Activated CD4-positive, alpha-beta T cell treated with anti-CD3 and anti-CD28 coated beads, Interleukin-2, Interleukin-4, amounts not matched to agents 100 ng/mL and 50 ng/mL, durations not matched to agents 16 hours and 8 hours (primary cell): Measurements from ENCODE around the gene CCDC85B.
"Not testable (repeated sequence)": the region's sequence is repeated elsewhere in the genome, so short reads cannot be mapped to it uniquely, and the experiment has no call there.

ENCODE experiments used
- DNase-seq: peaks from one replicate; pipeline ENCODE4 v3.0.0-alpha.2; 2020; ENCODE audit warnings: low spot score

CCDC85B gene

GRCh38 chr11:65887723-65888162, 2.7 kb upstream of the CCDC85B start:
- no peak for DNase-seq

GRCh38 chr11:65888163-65888814, 2.2 kb upstream of the CCDC85B start, which contains the start of gene FIBP:
Gene FIBP, minus strand, starts transcription at chr11:65888471. Its CDS starts 53 bp downstream, at chr11:65888418.
- peak; percentile 98 for DNase-seq

- DNase-seq, result no peak
These were observed 1.0 kb downstream of the CCDC85B start for GRCh38 chr11:65891219-65892136.

- DNase-seq, result not testable (repeated sequence)
These were observed 1.7 kb downstream of the CCDC85B start for GRCh38 chr11:65892137-65892540.

DNA sequence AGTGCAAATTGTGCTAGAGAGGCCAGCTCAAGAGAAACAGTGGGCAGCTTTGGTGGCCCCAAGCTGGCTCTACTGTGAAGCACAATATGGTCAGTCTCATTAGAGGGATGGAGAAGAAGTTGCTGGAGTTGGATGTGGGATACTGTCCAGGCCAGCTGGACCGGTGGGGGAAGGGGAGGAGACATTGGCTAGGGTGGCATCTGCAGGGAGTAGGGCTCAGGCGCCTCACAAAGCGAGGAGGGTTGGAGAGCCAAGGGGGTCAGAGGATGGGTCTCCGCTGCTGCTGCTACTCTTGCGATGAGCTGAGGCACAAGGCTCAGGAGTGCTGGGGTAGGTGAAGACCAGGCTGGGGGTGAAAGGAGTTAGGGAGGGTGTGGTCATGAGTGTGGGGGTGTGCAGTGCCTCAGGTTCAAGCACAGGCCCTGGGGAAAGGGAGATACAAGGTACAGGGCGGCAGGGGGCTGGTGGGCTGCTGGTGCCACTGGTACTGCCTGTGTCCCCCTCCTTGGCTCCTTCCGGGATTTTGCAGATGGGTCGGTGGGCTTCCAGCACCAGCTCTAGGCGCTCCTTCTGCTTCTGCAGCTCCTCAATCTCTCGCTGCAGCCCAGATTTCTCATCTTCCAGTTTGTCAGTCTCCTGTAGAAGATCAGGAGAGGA, 2.3 kb downstream of the CCDC85B start:
- DNase-seq, result no peak

GRCh38 chr11:65894034-65894591, 3.6 kb downstream of the CCDC85B start:
- DNase-seq, result peak; percentile 69

DNA sequence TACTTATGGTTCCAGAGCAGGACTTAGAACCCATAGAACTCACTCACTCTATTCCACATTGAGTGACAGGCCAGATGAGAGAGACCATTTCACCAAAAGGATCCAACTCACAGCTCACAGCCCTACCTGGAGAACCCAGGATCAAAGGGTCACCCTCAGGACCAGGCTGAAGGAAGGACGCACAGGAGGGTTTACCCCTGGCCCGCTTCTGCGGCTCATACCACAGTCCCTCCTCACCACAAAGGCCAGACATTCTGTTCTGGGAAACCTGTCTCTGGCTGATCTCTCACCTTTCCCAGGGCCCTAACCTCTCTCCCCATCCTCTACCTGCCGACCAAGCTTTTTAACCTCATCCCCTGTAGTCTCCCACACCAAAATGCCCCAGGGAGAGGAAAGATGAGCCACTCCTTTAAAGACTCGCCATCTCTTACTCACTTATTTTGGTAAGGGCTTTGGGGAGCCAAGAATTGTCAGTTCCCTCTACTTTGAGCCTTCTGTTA, 5.1 kb downstream of the CCDC85B start:
- DNase-seq, result no peak

- no peak for DNase-seq
These were observed 5.8 kb downstream of the CCDC85B start for GRCh38 chr11:65896034-65896999.

GRCh38 chr11:65897020-65897471, 6.6 kb downstream of the CCDC85B start:
- no peak for DNase-seq

GRCh38 chr11:65898656-65899355, 8.3 kb downstream of the CCDC85B start:
- no peak for DNase-seq

- peak; percentile 70 for DNase-seq
These were observed 9.1 kb downstream of the CCDC85B start for GRCh38 chr11:65899356-65900124.

DNA sequence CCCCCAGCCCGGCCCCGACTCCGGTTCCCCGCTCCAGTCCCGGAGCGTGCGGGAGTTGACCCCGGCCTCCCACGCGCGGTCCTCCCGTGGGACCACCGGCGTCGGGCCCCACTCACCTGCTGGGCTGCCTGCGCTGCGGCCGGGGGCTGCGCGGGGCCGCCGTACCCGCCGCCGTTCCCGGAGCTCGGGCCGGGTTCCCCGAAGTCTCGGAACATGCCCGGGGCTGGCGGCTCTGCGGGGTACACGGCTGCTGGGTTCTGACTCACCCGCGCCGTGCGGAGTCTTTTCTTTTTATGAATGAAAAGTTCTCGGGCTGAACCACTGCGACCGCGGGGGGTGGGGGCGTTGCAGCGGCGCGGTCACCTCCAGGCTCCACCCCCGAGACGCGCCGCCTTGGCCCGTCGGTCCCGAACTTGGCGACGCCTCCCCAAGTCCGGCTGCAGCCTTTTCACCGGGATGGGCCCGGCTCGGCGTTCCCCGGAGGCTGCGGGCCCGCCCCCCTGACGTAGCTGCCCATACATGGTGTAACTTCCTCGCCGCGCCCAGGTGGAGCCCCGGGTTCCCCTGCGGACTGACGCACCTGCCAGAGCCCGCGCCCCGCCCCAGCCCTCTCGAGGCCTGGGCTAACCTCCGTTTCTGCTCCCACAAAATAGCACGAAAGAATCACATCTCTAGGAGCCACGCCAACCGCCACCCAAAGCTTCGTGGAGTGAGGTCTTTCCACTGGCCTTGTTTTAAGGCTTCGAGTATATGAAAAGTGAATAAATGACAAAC, 9.8 kb downstream of the CCDC85B start, which contains the start of gene FOSL1:
TSS of gene FOSL1 (minus strand) at position 264 of the 774 bp plus-strand sequence. CDS start at position 215, 49 bp downstream.
- DNase-seq, result peak; percentile 92

DNA sequence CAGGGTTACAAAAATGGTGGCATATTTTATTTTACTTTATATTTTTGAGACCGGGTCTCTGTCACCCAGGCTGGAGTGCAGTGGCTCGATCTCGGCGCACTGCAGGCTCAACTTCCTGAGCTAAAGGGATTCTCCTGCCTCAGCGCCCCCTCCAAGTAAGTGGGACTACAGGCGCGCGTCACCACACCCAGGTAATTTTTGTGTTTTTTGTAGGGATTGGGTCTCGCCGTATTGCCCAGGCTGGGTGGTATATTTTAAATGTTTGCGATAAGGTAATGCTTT, 10.4 kb downstream of the CCDC85B start:
- no peak for DNase-seq

- no peak for DNase-seq
These were observed 12.6 kb downstream of the CCDC85B start for GRCh38 chr11:65903068-65903481.

GRCh38 chr11:65903715-65904114, 13.2 kb downstream of the CCDC85B start:
- no peak for DNase-seq

- DNase-seq, result no peak
These were observed 16.1 kb downstream of the CCDC85B start for GRCh38 chr11:65906602-65907001.

GRCh38 chr11:65907878-65908277, 17.4 kb downstream of the CCDC85B start:
- DNase-seq, result no peak
